Brain pericyte (primary cell): Measurements from ENCODE around the gene CALN1.
"Not testable (repeated sequence)": the region's sequence is repeated elsewhere in the genome, so short reads cannot be mapped to it uniquely, and the experiment has no call there.

Experiments used
- DNase-seq: peaks from one replicate; pipeline ENCODE4 v3.0.0-alpha.2; 2012; ENCODE audit warnings: low read depth, low spot score

Gene CALN1

GRCh38 chr7:72412121-72412618 is at the start of gene CALN1:
TSS of gene CALN1 (minus strand) at chr7:72412338.
- DNase-seq = not testable (repeated sequence)

GRCh38 chr7:72453471-72453870 is 41.3 kb upstream of the CALN1 start:
- no peak for DNase-seq

DNA sequence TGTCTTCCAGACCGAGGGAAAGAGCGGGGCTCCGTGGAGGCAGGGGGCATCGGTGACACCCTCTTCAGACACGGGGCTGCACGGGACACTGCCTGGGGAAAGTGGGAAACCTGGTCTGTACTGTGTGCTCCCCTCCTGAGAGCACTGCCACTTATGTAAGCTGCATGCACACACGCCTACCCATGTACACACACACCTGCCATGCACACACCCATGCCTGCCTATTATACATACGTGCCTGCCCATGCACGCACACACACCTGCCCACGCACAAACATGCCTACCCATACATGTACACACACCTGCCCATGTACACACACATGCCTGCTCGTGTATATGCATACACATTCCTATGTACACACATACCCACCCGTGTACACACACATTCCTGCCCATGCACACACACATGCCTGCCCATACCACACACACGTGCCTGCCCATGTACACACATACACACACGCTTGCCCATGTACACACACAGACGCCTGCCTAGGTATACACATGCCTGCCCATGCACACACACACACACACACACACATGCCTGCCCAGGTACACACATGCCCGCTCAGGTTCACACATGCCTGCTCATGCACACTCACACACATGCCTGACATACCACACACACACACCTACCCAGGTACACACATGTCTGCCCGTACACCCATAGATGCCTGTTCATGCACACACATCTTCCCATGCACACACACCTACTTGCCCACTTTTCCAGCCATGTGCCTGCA is 35.5 kb upstream of the CALN1 start:
- DNase-seq = no peak

- no peak for DNase-seq
Observed at GRCh38 chr7:72446591-72447462, 34.7 kb upstream of the CALN1 start.

DNA sequence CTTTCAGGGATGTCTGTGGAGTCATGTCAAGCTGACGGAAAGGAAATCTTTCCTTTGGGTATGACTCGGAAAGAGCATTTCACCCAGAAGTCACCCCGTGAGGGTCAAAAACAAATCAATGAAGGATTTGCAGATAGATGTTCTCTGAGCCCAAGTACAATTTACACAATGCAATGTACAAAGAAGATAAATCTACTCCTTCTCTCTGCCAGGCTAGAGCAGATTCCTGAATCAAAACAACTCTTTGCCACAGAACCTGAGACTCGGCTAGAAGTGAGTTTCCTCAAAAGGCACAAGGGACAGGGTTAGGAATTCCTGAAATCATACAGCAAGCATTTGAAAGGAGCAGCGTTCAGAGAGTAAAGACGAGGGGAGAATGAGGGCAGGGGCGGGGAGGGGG is 34.0 kb upstream of the CALN1 start:
- DNase-seq = no peak

- DNase-seq = no peak
Observed at GRCh38 chr7:72445580-72445979, 33.4 kb upstream of the CALN1 start.

- DNase-seq = no peak
Observed at GRCh38 chr7:72445075-72445474, 32.9 kb upstream of the CALN1 start.

DNA sequence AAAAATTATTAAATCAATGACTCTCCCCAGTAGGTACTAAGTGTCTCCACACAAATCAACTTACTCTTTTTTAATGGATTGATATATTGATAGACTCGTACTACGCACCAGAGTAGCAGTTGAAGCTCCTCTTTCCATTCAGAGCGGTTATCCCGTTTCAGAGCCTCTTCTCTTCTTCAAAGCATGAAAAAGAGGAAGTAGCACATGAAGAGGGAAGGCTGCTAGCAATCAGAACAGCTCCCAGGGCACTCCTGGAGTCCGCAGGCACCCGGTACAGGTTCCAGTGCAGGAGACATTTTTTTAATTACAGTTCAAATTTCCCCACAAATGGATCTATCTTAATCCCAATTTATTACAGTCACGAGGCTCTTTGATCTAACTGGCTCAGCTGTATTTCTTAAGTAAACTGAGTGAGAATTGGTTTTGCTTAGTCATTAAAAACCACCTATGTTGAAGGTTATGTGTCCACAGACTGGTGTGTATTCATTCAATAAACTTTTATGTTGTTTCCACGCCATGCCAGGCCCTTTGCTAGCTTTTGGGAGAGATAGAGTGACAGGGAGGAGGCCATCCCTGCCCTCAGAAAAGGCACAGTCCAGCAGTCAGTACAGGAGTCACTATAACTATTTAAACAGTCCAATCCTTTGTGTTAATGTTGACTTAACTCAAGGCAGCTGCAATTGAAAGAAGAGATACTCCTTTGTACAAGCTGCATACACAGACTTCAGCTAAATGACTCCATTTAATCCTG is 32.1 kb upstream of the CALN1 start:
- no peak for DNase-seq

GRCh38 chr7:72441791-72442190 is 29.7 kb upstream of the CALN1 start:
- no peak for DNase-seq

DNA sequence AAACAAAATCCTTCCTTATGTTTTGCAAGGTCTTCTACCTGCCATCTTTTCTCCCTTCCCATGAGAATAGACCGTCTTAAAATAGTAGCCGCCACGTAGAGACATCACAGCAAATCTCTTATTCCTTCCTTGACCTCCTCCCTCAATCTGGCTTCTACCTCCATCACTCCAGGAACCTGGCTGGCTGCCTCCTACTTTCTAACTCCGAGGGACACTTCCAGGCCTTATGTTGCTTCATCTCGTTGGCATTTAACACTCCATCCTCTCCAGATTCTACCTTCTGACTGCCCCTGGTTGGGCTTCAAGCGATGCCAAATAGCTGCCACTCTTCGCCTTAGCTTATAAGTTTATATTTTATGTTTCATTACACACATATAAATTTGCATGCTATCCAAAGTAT is 26.4 kb upstream of the CALN1 start:
- DNase-seq = no peak

GRCh38 chr7:72437610-72438009 is 25.5 kb upstream of the CALN1 start:
- DNase-seq = no peak

- DNase-seq = no peak
Observed at GRCh38 chr7:72437061-72437585, 25.0 kb upstream of the CALN1 start.

- DNase-seq = no peak
Observed at GRCh38 chr7:72435925-72436480, 23.9 kb upstream of the CALN1 start.

DNA sequence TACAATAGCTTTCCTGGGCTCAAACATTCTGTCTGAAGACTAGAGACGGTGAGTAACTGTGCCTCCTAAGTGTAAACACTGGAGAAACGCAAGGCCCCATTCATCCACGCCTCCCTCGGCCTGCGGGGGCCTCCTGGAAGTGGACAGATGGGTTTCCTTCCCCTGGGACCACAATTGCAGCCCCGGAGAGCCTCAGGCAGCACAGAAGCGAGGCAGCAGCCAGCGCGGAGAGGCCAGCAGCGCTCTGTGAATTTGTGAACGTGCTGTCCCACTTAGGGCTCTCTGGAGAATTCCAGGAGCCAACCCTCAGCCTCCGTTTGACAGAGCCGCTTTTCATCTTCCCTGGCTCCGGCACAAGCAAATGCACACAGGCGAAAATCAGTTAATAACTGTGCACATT is 23.2 kb upstream of the CALN1 start:
- no peak for DNase-seq

GRCh38 chr7:72430531-72430930 is 18.4 kb upstream of the CALN1 start:
- no peak for DNase-seq

DNA sequence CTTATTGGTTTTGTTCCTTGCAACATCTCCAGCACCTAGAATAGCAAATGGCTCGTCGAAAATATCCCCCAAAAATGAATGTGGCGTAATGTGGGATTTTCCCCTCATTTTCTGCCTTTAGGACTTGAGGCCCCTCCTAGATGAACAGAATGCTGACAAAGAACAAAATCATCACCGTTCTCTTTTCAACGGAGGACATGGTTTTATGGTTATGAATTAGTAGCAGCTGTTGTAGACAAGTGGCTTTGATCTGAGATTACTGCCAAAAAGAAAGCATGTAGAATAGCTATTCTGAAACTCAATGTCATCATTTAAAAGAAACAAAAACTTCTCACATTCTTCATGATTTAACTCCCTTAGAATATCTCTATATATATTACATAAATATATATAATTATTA is 17.2 kb upstream of the CALN1 start:
- DNase-seq = no peak

- DNase-seq = no peak
Observed at GRCh38 chr7:72416846-72417245, 4.7 kb upstream of the CALN1 start.

- DNase-seq = no peak
Observed at GRCh38 chr7:72415586-72415985, 3.4 kb upstream of the CALN1 start.

DNA sequence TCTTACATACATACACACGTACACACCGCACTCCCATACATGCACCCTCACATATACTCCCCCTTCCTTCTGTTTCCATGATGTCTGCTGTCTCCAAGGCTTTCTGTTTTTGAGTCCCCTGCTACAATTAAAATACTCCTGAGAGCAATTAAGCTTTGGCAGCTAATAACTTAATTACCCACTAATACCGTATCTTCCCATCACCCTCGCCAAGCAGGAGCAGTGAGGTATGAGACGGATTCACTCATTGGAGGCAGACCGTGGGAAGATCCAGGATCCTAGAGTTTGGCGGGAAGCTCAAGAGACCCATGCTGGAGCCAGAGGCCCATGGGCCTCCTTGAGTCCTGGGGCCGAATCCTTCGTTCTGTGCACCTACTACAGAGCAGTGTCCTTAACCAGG is 1.7 kb upstream of the CALN1 start:
- no peak for DNase-seq

DNA sequence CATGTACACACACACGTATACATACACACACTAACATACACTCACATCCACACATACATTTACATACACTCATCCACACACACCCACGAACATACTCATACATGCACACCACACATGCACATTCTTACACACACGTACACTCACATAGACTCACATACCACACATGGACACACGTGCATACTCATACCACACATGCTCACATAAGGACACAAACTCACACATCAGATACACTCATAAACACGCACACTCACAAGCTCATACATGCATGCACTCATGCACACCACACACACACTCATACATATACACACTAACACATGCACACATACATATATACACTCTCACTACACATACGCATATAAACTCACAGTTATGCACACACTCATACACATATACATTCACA is 1.2 kb upstream of the CALN1 start:
- no peak for DNase-seq

DNA sequence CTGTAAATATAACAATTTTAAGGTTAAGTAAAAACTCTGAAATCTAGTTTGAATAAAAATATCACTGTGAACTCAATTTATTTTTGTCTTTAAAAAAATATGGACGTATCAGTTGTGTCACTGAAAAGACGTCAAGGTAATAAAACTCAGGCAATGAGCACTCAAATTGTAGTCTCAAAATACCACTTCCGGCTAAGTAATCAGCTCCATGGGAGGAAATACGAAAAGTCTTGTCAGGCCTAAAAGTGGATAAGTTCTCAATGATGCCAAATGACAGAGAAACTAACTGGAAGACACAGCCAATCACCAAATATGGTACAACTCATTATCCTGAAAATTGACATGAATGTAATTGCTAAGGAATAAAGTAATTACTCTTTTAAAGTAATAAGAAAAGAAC is 719 bp downstream of the CALN1 start:
- DNase-seq = no peak

DNA sequence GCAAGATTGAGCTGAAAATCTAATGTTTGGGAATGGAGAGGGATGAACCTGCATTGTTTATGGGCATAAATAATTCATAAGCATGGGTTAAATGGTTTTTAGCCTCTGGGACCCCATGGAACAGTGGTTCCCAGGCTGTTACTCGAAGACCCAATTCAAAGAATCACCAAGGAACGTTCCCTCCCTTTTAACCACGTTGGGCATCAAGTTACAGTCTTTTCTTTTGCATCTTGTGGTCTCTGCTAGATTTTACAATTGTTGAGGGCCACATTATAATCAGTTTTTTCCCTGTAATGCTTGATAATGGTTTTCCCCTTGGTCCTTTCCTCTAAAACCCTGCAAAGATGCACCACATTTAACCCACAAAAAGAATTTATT is 2.5 kb downstream of the CALN1 start:
- DNase-seq = no peak
